HFF-Myc (cell line): ENCODE measurements around the gene SPOPL.

Experiments
- DNase-seq: peaks from one replicate; pipeline ENCODE4 v3.0.0-alpha.2; 2011; ENCODE audit warnings: low read depth; ENCODE audit errors: extremely low read depth
- H3K4me3 ChIP-seq: replicated peaks from 2 replicates; pipeline ENCODE4 v1.5.1; 2011; ENCODE audit warnings: low read depth, mild to moderate bottlenecking, control low read depth, low read length
- TF ChIP-seq, protein P1 (sequence below): IDR thresholded peaks from 2 replicates; pipeline ENCODE4 v1.5.1; 2012; ENCODE audit warnings: mild to moderate bottlenecking, low read depth, low read length, control low read depth; ENCODE audit errors: missing control alignments

Gene SPOPL

DNA sequence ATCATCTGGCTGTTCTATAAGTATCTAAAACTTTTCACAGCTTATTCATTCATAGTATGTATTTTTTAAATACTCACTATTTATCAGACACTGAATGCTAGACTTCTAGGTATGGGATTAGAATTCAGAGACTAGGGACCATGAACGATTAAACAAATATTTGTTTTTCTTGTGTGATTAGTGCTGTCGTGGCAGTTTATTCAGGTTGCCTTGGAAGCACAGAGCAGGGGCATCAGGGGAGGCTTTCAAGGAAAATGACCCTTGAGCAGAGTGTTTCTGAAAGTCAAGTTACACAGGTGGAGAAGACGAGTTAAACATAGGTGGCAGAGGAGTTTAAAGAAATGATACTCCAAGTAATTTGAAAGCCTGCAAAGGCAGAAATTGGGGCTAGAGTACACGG lies 5.7 kb downstream of the SPOPL start:
- no peak overlapping the region for H3K4me3 ChIP-seq
- DNase-seq, result no peak
- TF ChIP-seq, protein P1, sequence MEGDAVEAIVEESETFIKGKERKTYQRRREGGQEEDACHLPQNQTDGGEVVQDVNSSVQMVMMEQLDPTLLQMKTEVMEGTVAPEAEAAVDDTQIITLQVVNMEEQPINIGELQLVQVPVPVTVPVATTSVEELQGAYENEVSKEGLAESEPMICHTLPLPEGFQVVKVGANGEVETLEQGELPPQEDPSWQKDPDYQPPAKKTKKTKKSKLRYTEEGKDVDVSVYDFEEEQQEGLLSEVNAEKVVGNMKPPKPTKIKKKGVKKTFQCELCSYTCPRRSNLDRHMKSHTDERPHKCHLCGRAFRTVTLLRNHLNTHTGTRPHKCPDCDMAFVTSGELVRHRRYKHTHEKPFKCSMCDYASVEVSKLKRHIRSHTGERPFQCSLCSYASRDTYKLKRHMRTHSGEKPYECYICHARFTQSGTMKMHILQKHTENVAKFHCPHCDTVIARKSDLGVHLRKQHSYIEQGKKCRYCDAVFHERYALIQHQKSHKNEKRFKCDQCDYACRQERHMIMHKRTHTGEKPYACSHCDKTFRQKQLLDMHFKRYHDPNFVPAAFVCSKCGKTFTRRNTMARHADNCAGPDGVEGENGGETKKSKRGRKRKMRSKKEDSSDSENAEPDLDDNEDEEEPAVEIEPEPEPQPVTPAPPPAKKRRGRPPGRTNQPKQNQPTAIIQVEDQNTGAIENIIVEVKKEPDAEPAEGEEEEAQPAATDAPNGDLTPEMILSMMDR, result no peak

DNA sequence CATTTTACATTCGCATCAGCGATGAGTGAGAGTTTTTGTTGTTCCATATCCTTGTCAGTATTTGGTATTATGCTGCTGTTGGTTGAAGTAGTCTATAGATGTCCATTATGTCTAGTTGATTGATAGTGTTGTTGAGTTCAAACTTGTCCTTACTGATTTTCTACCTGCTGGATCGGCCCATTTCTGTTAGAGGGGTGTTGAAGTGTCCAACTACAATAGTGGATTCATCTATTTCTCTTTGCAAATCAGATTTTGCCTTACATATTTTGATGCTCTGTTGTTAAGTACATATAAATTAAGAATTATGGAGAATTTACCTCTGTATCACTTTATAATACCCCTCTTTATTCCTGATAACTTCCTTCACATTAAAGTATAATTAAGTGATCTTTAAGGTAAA lies 8.7 kb downstream of the SPOPL start:
- no peak for DNase-seq
- H3K4me3 ChIP-seq, result no peak overlapping the region
- TF ChIP-seq, protein P1, result no peak

DNA sequence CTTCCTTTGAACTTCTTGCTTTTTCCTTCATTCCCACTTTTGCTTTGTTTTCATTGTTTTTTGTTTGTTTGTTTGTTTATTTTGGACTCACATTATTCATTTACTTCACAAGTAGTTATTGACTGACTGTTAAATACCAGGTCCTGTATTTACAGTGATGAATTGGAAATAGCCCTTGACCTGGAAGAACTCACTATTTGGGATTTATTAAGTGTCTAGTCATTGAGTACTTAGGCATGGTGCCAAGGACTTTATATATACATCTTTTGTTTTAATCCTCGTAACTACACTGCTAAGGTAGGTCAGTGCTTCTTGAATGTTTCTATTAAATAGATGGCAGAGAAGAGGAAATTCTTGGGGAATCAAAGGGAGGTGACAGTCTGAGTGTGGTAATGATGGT lies 11.1 kb downstream of the SPOPL start:
- no peak overlapping the region for H3K4me3 ChIP-seq
- TF ChIP-seq, protein P1, result no peak

DNA sequence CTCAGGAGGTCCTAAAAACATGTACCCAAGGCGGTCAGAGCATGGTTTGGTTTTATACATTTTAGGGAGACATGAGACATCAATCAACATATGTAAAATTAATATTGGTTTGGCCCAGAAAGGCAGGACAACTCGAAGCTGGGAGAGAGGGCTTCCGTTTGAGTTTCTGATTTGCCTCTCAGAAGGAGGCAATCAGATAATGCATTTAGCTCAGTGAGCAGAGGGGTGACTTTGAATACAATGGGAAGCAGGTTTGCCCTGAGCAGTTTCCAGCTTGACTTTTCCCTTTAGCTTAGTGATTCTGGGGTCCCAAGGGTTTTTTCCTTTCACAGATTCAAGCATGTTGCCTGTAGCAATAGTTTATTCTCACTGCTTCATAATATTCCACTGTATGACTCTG lies 12.6 kb downstream of the SPOPL start:
- no peak for DNase-seq
- TF ChIP-seq, protein P1, result no peak
- H3K4me3 ChIP-seq, result no peak overlapping the region

More for the DNA sequence above, 11.1 kb downstream of the SPOPL start:
- no peak for DNase-seq

DNA sequence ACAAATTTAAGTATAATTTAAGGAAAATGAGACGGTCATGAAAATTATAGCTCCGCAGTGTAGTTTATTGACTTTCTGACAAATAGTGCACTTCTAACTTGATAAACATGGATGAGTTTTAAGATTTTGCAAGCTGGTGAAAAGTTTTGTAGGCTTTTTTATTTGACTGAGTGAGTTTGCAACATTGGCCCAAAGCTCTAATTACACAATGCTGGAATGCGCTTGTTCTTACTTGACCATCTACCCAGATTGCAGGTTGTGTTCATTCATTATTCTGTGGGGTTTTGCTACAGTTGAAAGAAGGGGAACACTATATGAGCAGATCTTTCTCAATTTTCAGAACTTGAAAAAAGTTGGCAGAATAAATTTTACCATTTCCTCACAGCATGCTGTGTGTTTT lies 13.5 kb downstream of the SPOPL start:
- TF ChIP-seq, protein P1, result no peak
- H3K4me3 ChIP-seq, result no peak overlapping the region
- no peak for DNase-seq

DNA sequence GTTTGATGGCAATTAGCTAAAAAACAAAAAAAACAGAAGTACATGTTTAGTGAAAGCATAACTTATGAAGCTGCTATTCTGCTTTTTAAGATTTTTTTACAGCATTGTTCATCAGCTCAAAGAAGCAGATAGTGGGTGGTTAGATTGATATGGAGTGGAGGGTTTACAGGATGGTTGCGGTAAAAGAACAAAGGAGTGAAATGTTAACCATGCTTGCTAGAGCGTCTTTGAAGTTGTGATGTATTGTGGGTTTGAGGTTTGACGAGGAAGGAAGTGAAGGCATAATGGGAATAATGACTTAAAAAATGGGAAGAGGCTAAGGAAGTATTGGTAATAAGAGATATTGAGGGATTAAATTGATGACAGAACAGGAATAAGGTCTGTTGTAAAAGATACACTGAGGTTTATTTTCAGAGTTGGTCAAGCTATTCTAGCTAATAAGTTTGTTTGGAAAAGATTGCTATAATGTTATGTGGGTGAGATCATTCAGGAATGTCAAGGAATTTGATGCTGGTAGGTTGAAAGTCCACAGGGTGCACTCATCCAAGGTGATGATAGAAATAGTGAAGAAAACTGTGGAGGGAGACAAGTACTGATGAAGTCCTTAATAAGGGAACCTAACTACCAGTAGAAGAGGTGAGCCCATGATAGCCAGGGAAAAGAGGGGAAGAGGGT lies 14.6 kb downstream of the SPOPL start:
- DNase-seq, result no peak
- TF ChIP-seq, protein P1, result no peak
- no peak overlapping the region for H3K4me3 ChIP-seq

DNA sequence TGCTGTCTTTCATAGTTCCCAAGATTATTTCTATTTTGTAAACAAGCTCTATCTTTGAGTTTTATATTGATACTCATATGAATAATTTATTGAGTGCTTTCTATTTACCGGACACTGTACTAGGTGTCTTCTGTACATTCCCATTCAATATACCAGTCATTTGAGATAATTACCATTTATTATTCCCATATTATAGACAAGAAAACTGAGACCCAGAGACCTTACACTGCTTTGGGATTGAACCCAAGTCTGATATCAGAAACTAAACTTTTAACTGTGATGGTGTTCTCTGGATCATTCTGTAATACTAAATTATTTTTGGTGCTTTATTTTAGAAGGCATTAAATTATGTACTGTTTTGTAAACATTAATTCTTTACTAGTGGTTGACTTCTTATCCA lies 17.3 kb downstream of the SPOPL start:
- H3K4me3 ChIP-seq, result no peak overlapping the region
- TF ChIP-seq, protein P1, result no peak
- DNase-seq, result no peak
